VCaP (cell line): ENCODE measurements around the gene SDK2.
A peak's percentile ranks its signal among the peaks of the same experiment; 100 is the strongest.

Experiments
- H3K27ac ChIP-seq: fragments of 450-650 bp; 2 replicates; pipeline ENCODE4 v1.5.1; 2017
- TF ChIP-seq, protein P1 (sequence below): fragments of 450-650 bp; conservative IDR thresholded peaks from 2 replicates; pipeline ENCODE4 v1.5.1; 2017; ENCODE audit warnings: mild to moderate bottlenecking, moderate library complexity

SDK2 gene

DNA sequence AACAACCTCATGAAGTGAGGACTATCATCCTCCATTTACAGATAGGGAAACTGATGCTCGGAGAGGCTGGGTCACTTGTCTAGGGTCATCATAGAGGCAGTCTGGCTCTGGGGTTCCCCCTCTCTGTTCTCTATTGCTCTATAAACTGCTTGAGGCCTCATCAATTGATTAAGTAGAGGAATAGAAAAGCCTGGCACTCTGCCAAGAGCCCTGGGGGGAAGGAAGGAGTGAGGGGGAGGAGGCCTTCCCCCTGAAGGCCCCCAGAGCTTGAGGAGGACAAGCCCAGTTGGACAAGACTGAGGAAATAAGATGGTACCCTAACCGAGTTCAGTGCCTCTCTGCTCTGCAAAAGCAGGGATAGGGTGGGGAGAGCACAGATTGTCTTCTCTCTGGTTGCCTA, 21.0 kb downstream of the SDK2 start:
- TF ChIP-seq, protein P1, sequence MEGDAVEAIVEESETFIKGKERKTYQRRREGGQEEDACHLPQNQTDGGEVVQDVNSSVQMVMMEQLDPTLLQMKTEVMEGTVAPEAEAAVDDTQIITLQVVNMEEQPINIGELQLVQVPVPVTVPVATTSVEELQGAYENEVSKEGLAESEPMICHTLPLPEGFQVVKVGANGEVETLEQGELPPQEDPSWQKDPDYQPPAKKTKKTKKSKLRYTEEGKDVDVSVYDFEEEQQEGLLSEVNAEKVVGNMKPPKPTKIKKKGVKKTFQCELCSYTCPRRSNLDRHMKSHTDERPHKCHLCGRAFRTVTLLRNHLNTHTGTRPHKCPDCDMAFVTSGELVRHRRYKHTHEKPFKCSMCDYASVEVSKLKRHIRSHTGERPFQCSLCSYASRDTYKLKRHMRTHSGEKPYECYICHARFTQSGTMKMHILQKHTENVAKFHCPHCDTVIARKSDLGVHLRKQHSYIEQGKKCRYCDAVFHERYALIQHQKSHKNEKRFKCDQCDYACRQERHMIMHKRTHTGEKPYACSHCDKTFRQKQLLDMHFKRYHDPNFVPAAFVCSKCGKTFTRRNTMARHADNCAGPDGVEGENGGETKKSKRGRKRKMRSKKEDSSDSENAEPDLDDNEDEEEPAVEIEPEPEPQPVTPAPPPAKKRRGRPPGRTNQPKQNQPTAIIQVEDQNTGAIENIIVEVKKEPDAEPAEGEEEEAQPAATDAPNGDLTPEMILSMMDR: no peak
- H3K27ac ChIP-seq: no peak overlapping the region

DNA sequence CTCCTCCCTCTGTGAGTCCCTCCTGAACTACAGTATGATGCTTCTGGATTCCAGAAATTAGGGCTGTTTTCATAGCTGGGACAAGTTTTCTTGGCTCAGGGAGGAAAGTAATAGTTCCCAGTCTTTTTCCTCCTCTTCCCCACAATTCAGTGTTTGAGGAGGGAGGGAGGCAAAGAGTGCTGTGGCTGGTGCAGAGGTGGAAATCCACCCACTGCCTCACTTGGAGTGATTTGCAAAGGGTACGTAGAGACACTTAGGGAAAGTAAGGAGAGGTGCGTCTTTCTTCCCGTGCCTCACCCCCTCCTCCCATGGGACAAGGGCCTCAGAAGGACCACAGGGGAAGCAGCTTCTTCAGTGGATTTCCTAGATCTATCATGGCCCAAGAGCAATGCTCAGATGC, 21.9 kb downstream of the SDK2 start:
- TF ChIP-seq, protein P1: no peak
- no peak overlapping the region for H3K27ac ChIP-seq

DNA sequence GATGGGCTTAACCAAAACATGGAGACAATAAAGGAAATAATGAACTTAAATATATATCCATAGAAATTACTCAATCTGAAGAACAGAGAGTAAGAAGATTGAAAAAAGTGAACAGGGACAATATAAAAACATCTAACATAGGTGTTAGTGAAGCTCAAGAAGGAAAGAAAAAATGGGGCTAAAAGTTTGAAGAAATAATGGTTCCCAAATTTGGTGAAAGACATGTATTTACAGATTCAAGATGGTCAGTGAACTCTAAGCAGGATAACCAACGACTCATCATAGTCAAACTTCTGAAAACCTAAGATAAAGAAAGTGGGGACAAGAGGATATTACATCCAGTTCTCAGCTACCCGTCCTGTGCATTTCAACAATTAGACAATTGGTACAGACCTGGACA, 22.6 kb downstream of the SDK2 start:
- H3K27ac ChIP-seq: no peak overlapping the region
- TF ChIP-seq, protein P1: no peak

DNA sequence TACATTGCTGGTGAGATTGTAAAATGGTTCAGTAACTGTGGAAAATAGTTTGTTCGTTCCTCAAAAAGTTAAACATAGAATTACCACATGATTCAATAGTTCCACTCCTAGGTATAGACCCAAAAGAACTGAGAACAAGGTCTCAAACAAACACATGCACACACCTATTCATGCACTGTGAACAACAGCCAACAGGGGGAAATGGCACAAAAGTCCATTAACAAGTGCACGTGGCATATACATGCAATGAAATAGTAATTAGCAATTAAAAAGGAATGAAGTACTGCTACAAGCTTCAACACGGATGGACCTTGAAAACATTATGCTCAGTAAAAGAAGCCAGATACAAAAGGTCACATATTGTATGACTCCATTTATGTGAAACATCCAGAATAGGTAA, 23.8 kb downstream of the SDK2 start:
- H3K27ac ChIP-seq: no peak overlapping the region
- TF ChIP-seq, protein P1: no peak

DNA sequence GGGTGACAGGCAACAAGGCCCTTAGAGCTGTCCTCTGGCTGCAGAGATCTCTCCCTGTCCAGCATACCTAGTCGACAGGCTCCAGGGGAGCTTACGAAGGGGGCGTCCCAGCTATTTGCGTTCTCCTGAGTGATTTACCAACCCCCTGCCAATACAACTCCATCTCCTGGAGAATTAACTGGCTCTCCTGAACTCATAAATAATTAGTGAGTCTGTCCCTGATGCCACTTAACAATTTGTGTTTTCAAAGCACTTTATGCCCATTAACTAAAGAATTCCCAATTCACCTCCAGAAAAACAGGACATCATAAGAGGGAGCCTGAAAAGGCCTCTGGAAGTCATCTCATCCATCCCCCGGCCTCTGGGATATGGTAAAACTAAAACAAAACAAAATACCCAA, 26.7 kb downstream of the SDK2 start:
- TF ChIP-seq, protein P1: no peak
- no peak overlapping the region for H3K27ac ChIP-seq

DNA sequence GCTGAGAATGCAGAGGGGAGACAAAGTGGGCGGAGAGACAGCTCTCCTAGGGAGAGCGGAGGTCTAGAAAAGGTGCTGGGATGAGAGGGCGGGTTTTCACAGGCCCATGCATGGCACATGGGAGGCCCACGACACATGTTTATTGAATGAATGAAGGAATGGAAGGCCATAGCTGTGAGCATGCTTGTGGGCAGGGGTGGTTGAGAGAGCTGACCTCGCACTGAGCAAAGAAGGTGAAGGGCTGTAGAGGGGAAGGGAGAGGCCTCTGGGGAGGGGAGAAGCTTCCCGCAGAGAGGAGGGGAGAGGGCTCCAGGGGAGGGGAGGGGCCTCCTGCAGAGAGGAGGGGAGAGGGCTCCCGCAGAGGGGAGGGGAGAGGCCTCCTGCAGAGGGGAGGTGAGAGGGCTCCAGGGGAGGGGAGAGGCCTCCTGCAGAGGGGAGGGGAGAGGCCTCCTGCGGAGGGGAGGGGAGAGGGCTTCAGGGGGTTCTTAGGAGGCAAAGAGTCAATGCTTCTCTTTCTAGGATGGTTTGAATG, 27.3 kb downstream of the SDK2 start:
- TF ChIP-seq, protein P1: no peak
- peak overlapping the region; percentile 31; the same call in 1 of the 2 replicates for H3K27ac ChIP-seq

DNA sequence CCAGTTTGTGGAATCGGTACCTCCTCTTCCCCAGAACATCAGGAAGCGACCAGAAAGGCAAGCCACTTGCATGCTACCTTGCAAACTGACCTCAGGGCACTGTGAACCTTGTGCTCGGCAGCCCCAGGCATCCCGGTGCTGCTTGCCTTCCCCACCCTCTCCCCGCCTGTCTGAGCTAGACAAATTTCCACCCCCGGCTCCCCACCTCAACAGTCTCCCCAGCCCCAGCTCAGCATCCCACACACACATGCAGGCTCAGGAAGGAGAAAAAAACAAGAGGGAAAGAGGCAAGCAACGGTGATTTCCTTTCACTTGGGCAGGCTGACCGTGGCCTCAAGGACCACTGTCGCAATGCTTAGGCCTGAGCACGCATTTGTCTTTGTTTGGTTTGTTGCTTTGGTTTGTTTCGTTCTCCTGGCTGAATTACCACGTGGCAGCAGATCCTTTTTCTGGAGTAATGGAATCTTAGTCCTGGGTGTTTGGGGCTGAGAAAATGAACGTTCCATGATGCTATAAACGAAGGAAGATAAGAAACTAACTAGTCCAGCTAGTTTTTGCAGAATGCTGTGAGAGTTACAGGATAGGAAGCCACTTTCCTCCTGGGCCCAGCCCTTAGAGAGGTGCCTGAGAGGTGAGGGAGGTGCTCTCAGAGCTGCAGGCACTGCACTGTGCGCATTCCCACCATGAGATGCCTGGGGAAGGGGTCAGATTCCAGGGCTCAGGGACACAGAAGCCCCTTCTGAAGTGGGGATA, 27.9 kb downstream of the SDK2 start:
- peak overlapping the region; percentile 31; the same call in 1 of the 2 replicates for H3K27ac ChIP-seq

More for the DNA sequence above, 27.9 kb downstream of the SDK2 start:
- TF ChIP-seq, protein P1: no peak
